Renal cortex interstitium (tissue), 11 donors: ENCODE data around the gene KRTCAP2. TPM values are rescaled to one million over a fixed set of nuclear protein-coding genes. Genes with fewer than 3 reads are reported as not detected.

Source experiments
- DNase-seq, 11 donors: peaks; one replicate each; pipeline ENCODE4 v3.0.0-alpha.2; 2013; ENCODE audit warnings: low read depth in 9 of 11, low spot score in 4 of 11; ENCODE audit errors: extremely low read depth in 1 of 11
- polyA plus RNA-seq, 3 donors: library from polyadenylated mRNA; unstranded; fragments of 120-200 nt; gene quantifications; one replicate each; pipeline ENCODE4 v1.2.1, GENCODE V29; 2013; ENCODE audit not compliant: insufficient read length in 3 of 3

The KRTCAP2 gene
- polyA plus RNA-seq, 3 donors: 142 to 152 (median 147) TPM

GRCh38 chr1:155127967-155128754, 44.9 kb downstream of the KRTCAP2 start:
- no peak for DNase-seq

- peak in 6 of 11 donors; percentile 36 to 71 (median 46) for DNase-seq
Measured at GRCh38 chr1:155127105-155127966, 45.8 kb downstream of the KRTCAP2 start, which contains the start of gene EFNA1. Gene EFNA1, plus strand, starts transcription at chr1:155127876. Its CDS starts 102 bp downstream, at chr1:155127978.

GRCh38 chr1:155126556-155127104, 46.5 kb downstream of the KRTCAP2 start:
- peak in 1 of 11 donors; percentile 24 for DNase-seq

- DNase-seq: peak in 2 of 11 donors; percentile 16 to 23
Measured at GRCh38 chr1:155125946-155126555, 47.1 kb downstream of the KRTCAP2 start.

GRCh38 chr1:155125511-155125945, 47.6 kb downstream of the KRTCAP2 start:
- no peak for DNase-seq

GRCh38 chr1:155124503-155125463, 48.3 kb downstream of the KRTCAP2 start:
- DNase-seq: no peak

GRCh38 chr1:155123801-155124200, 49.3 kb downstream of the KRTCAP2 start:
- DNase-seq: no peak

GRCh38 chr1:155122308-155122707, 50.8 kb downstream of the KRTCAP2 start:
- DNase-seq: no peak

- DNase-seq: no peak
Measured at GRCh38 chr1:155121249-155121648, 51.9 kb downstream of the KRTCAP2 start.

GRCh38 chr1:155120253-155120652, 52.9 kb downstream of the KRTCAP2 start:
- no peak for DNase-seq

Other genes starting within 250 kb of the KRTCAP2 start
- gene PMVK, start 236.6 kb downstream of the KRTCAP2 start, polyA plus RNA-seq: 10 to 100 TPM; 37.9 to 48.3 (median 40.7) TPM
- 10 to 100 TPM; 56.2 to 80.8 (median 70.4) TPM for gene PBXIP1, start 217.2 kb downstream of the KRTCAP2 start, polyA plus RNA-seq
- gene PYGO2, start 211.5 kb downstream of the KRTCAP2 start, polyA plus RNA-seq: 10 to 100 TPM; 41.5 to 48.0 (median 43.6) TPM
- gene SHC1, start 202.6 kb downstream of the KRTCAP2 start, polyA plus RNA-seq: 10 to 100 TPM; 73.4 to 84.2 (median 83.4) TPM
- gene CKS1B, start 198.6 kb downstream of the KRTCAP2 start, polyA plus RNA-seq: 100 to 1,000 TPM in 2 of 3 donors, 10 to 100 TPM in 1; 80.2 to 111 (median 109) TPM
- gene FLAD1, start 190.0 kb downstream of the KRTCAP2 start, polyA plus RNA-seq: 10 to 100 TPM; 26.1 to 34.1 (median 31.6) TPM
- gene LENEP, start 179.7 kb downstream of the KRTCAP2 start, polyA plus RNA-seq: 1 to 10 TPM in 1 of 3 donors, under 1 TPM in 2; 0.42 to 1.6 (median 0.53) TPM
- gene ZBTB7B, start 170.5 kb downstream of the KRTCAP2 start, polyA plus RNA-seq: 10 to 100 TPM; 12.6 to 18.6 (median 14.5) TPM
- gene DCST2, start 139.5 kb downstream of the KRTCAP2 start, polyA plus RNA-seq: 1 to 10 TPM; 1.3 to 3.2 (median 2.1) TPM
- under 1 TPM; 0.12 to 0.61 (median 0.32) TPM for gene DCST1, start 139.5 kb downstream of the KRTCAP2 start, polyA plus RNA-seq
- 10 to 100 TPM; 31.5 to 61.4 (median 57.2) TPM for gene ADAM15, start 122.0 kb downstream of the KRTCAP2 start, polyA plus RNA-seq
- 10 to 100 TPM; 18.5 to 21.2 (median 19.1) TPM for gene EFNA4, start 109.6 kb downstream of the KRTCAP2 start, polyA plus RNA-seq
- gene EFNA3, start 94.5 kb downstream of the KRTCAP2 start, polyA plus RNA-seq: 1 to 10 TPM; 6.7 to 7.2 (median 7.2) TPM
- 10 to 100 TPM; 60.4 to 78.9 (median 65.0) TPM for gene EFNA1, start 45.4 kb downstream of the KRTCAP2 start, polyA plus RNA-seq
- 10 to 100 TPM; 48.7 to 64.8 (median 55.5) TPM for gene SLC50A1, start 37.5 kb downstream of the KRTCAP2 start, polyA plus RNA-seq
- gene DPM3, start 32.8 kb downstream of the KRTCAP2 start, polyA plus RNA-seq: 10 to 100 TPM; 33.0 to 50.0 (median 46.7) TPM
- gene TRIM46, start 545 bp upstream of the KRTCAP2 start, polyA plus RNA-seq: 1 to 10 TPM; 3.2 to 5.7 (median 4.0) TPM
- gene THBS3, start 34.6 kb upstream of the KRTCAP2 start, polyA plus RNA-seq: 10 to 100 TPM; 35.1 to 51.0 (median 35.4) TPM
- gene MTX1, start 35.4 kb upstream of the KRTCAP2 start, polyA plus RNA-seq: 10 to 100 TPM; 37.0 to 47.7 (median 41.8) TPM
- 10 to 100 TPM; 20.9 to 31.5 (median 28.1) TPM for gene ENTREP3, start 82.2 kb upstream of the KRTCAP2 start, polyA plus RNA-seq
- 10 to 100 TPM; 52.0 to 65.1 (median 61.8) TPM for gene SCAMP3, start 89.1 kb upstream of the KRTCAP2 start, polyA plus RNA-seq
- gene CLK2, start 100.2 kb upstream of the KRTCAP2 start, polyA plus RNA-seq: 10 to 100 TPM; 78.3 to 96.6 (median 82.5) TPM
- 10 to 100 TPM; 11.5 to 14.0 (median 11.8) TPM for gene HCN3, start 104.2 kb upstream of the KRTCAP2 start, polyA plus RNA-seq
- gene PKLR, start 128.1 kb upstream of the KRTCAP2 start, polyA plus RNA-seq: 1 to 10 TPM; 7.5 to 9.1 (median 8.8) TPM
- gene FDPS, start 135.6 kb upstream of the KRTCAP2 start, polyA plus RNA-seq: 100 to 1,000 TPM; 169 to 212 (median 174) TPM
- gene RUSC1, start 147.6 kb upstream of the KRTCAP2 start, polyA plus RNA-seq: 10 to 100 TPM; 30.2 to 38.1 (median 34.2) TPM